HepG2 (cell line): Measurements from ENCODE around the gene HABP4. TPM values are rescaled to one million over a fixed set of nuclear protein-coding genes. Genes with fewer than 3 reads are reported as not detected.

Experiments used
- BRD4 ChIP-seq: sonication (generic); formaldehyde crosslinking; IDR thresholded peaks from 2 replicates; pipeline ENCODE4 v1.4.0; 2020; ENCODE audit warnings: missing genetic modification reagents
- CENPT ChIP-seq: sonication (generic); formaldehyde crosslinking; IDR thresholded peaks from 2 replicates; pipeline ENCODE4 v1.8.0; 2022; ENCODE audit warnings: low read depth, mild to moderate bottlenecking, moderate library complexity, missing genetic modification reagents
- EHMT2 ChIP-seq: fragments of 200-600 bp; sonication (generic); IDR thresholded peaks from 2 replicates; pipeline ENCODE4 v1.7.0; 2017; ENCODE audit warnings: antibody characterized with exemption, low read depth, low read length, borderline replicate concordance
- GATAD2A ChIP-seq: IDR thresholded peaks from 2 replicates; pipeline ENCODE4 v1.6.1; 2016
- GTF2F1 ChIP-seq: fragments of 150-350 bp; IDR thresholded peaks from 2 replicates; pipeline ENCODE4 v1.6.1; 2014; ENCODE audit warnings: low read length
- HIVEP1 ChIP-seq: sonication (generic); formaldehyde crosslinking; IDR thresholded peaks from 2 replicates; pipeline ENCODE4 v1.4.0; 2020; ENCODE audit warnings: mild to moderate bottlenecking, missing genetic modification reagents
- HMGXB4 ChIP-seq, 2 experiments: sonication (generic) in 1 of 2; formaldehyde crosslinking in 1 of 2; IDR thresholded peaks; 2 replicates each; pipeline versions ENCODE4 v1.4.0 to v1.6.1; 2018 to 2020; ENCODE audit warnings: missing genetic modification reagents in 2 of 2, borderline replicate concordance in 1 of 2, low read depth in 1 of 2, mild to moderate bottlenecking in 1 of 2, missing biosample characterization in 1 of 2
- HNRNPH1 ChIP-seq: fragments of 200-400 bp; formaldehyde crosslinking; optimal IDR thresholded peaks from 2 replicates; pipeline ENCODE3; 2017; ENCODE audit warnings: mild to moderate bottlenecking, low read depth, low read length
- HOXA5 ChIP-seq: sonication (generic); formaldehyde crosslinking; IDR thresholded peaks from 2 replicates; pipeline ENCODE4 v1.4.0; 2020; ENCODE audit warnings: missing genetic modification reagents
- POLR2G ChIP-seq: fragments of 200-400 bp; formaldehyde crosslinking; IDR thresholded peaks from 2 replicates; pipeline ENCODE4 v1.6.1; 2018; ENCODE audit warnings: mild to moderate bottlenecking, low read depth, low read length, moderate library complexity
- SRSF9 ChIP-seq: fragments of 200-400 bp; formaldehyde crosslinking; IDR thresholded peaks from 2 replicates; pipeline ENCODE4 v1.6.1; 2018; ENCODE audit warnings: borderline replicate concordance, mild to moderate bottlenecking, low read depth, low read length; ENCODE audit not compliant: insufficient read depth, poor library complexity, severe bottlenecking
- TARDBP ChIP-seq: sonication (generic); formaldehyde crosslinking; IDR thresholded peaks from 2 replicates; pipeline ENCODE4 v1.8.0; 2022; ENCODE audit warnings: mild to moderate bottlenecking, missing genetic modification reagents
- THRA ChIP-seq: sonication (generic); formaldehyde crosslinking; IDR thresholded peaks from 2 replicates; pipeline ENCODE4 v1.4.0; 2020; ENCODE audit warnings: missing genetic modification reagents, borderline replicate concordance
- XRCC5 ChIP-seq: fragments of 200-400 bp; formaldehyde crosslinking; optimal IDR thresholded peaks from 2 replicates; pipeline ENCODE3; 2017; ENCODE audit warnings: mild to moderate bottlenecking, low read length
- ZBTB20 ChIP-seq: sonication (generic); formaldehyde crosslinking; IDR thresholded peaks from 2 replicates; pipeline ENCODE4 v1.8.1; 2023; ENCODE audit warnings: missing genetic modification reagents, low read depth, mild to moderate bottlenecking, borderline replicate concordance
- ZBTB37 ChIP-seq: sonication (generic); formaldehyde crosslinking; IDR thresholded peaks from 2 replicates; pipeline ENCODE4 v1.4.0; 2020; ENCODE audit warnings: mild to moderate bottlenecking, missing genetic modification reagents
- ZNF263 ChIP-seq: sonication (generic); formaldehyde crosslinking; IDR thresholded peaks from 2 replicates; pipeline ENCODE4 v1.4.0; 2020; ENCODE audit warnings: missing genetic modification reagents
- ZNF431 ChIP-seq: sonication (generic); formaldehyde crosslinking; IDR thresholded peaks from 2 replicates; pipeline ENCODE4 v1.9.0; 2022; ENCODE audit warnings: missing genetic modification reagents, low read depth, mild to moderate bottlenecking, borderline replicate concordance
- ZNF432 ChIP-seq: sonication (generic); formaldehyde crosslinking; IDR thresholded peaks from 2 replicates; pipeline ENCODE4 v1.5.0; 2020; ENCODE audit warnings: missing genetic modification reagents, mild to moderate bottlenecking, borderline replicate concordance
- ZNF513 ChIP-seq: sonication (generic); formaldehyde crosslinking; conservative IDR thresholded peaks from 2 replicates; pipeline ENCODE4 v1.5.0; 2020; ENCODE audit warnings: missing genetic modification reagents
- ZNF746 ChIP-seq: sonication (generic); formaldehyde crosslinking; IDR thresholded peaks from 2 replicates; pipeline ENCODE4 v1.8.0; 2022; ENCODE audit warnings: mild to moderate bottlenecking, missing genetic modification reagents
- ZNF761 ChIP-seq: sonication (generic); formaldehyde crosslinking; conservative IDR thresholded peaks from 2 replicates; pipeline ENCODE4 v1.4.0; 2020; ENCODE audit warnings: mild to moderate bottlenecking, missing genetic modification reagents
- ZNF776 ChIP-seq: sonication (generic); formaldehyde crosslinking; IDR thresholded peaks from 2 replicates; pipeline ENCODE4 v1.4.0; 2020; ENCODE audit warnings: mild to moderate bottlenecking, missing genetic modification reagents
- polyA plus RNA-seq, 8 experiments: library from polyadenylated mRNA; depleted of rRNA in 3 of 8; stranded (reverse) in 7 of 8; unstranded in 1 of 8; fragments of >200 nt; fragmentation: Illumina TruSeq in 4 of 8; extraction: Trizol in 4 of 8; gene quantifications; 2 replicates each; pipeline versions ENCODE4 v1.2.1 to v1.2.3, GENCODE V29; 2011 to 2016; ENCODE audit warnings: low read depth in 4 of 8, missing spikeins in 1 of 8, mixed read lengths in 1 of 8; ENCODE audit not compliant: insufficient read depth in 1 of 8
- total RNA-seq, 5 experiments: library from RNA; depleted of rRNA; stranded (reverse); fragments of >200 nt; fragmentation: Illumina TruSeq; extraction: Trizol; gene quantifications; 2 replicates each; pipeline ENCODE4 v1.2.3, GENCODE V29; 2016; ENCODE audit warnings: low read depth in 1 of 5

The HABP4 gene
- total and polyA plus RNA-seq, 2 of the 13 experiments (the other 11 are each of a cell fraction or from before 2014, with no cell fraction given), result 14.3 to 26.6 TPM

GRCh38 chr9:96491079-96491879 lies 41.3 kb downstream of the HABP4 start (continued):
- peak; percentile 87 for TF ChIP-seq ZBTB37 (CRISPR knock-in tag)
- TF ChIP-seq ZNF746 (CRISPR knock-in tag), result no peak
- TF ChIP-seq GTF2F1, result 0 out of 2 replicates have a peak, but pooled peaks have one; percentile 51
- TF ChIP-seq ZNF432, result no peak
- TF ChIP-seq XRCC5, result no peak
- no peak; the same call in 1 of the 2 replicates for TF ChIP-seq BRD4 (CRISPR knock-in tag)
- peak; percentile 49; the same call in 1 of the 2 replicates for TF ChIP-seq HOXA5 (CRISPR knock-in tag)
- peak; percentile 77 for TF ChIP-seq TARDBP (CRISPR knock-in tag)
- no peak for TF ChIP-seq ZNF776
- no peak for TF ChIP-seq CENPT (CRISPR knock-in tag)
- TF ChIP-seq SRSF9, result no peak
- TF ChIP-seq HIVEP1 (CRISPR knock-in tag), result peak; percentile 32; the same call in 1 of the 2 replicates
- peak; percentile 67; the same call in 1 of the 2 replicates for TF ChIP-seq ZBTB20 (CRISPR knock-in tag)
- TF ChIP-seq POLR2G, result peak; percentile 43; the same call in 1 of the 2 replicates
- no peak for TF ChIP-seq ZNF513 (CRISPR knock-in tag)
- peak; percentile 84 for TF ChIP-seq GATAD2A
- 0 out of 2 replicates have a peak, but pooled peaks have one; percentile 31 for TF ChIP-seq ZNF761 (CRISPR knock-in tag)
- TF ChIP-seq ZNF263 (CRISPR knock-in tag), result peak; percentile 30; the same call in 1 of the 2 replicates
- peak in 1 of 2 experiments; percentile 44; a peak in 1 of 4 replicates for TF ChIP-seq HMGXB4 (CRISPR knock-in tag; IDR thresholded peaks at IDR 0.05; ENCODE audit: borderline replicate concordance in 1 of 2, low read depth in 1 of 2)
- peak; percentile 96 for TF ChIP-seq THRA (CRISPR knock-in tag)
- no peak; the same call in 1 of the 2 replicates for TF ChIP-seq ZNF431
- TF ChIP-seq HNRNPH1, result no peak
- peak; percentile 73; the same call in 1 of the 2 replicates for TF ChIP-seq EHMT2
